ENCODE data around the gene GNB4. TPM values are rescaled to one million over a fixed set of nuclear protein-coding genes. Genes with fewer than 3 reads are reported as not detected.

The GNB4 gene
- total RNA-seq, 2 donors from 2014 or later: 6.3 to 11.9 TPM

- DNase-seq (ENCODE audit: low spot score): no peak
- intact Hi-C loops (cut with DNase I): no loop called here
- H3K27ac ChIP-seq: no peak overlapping the region
- no peak overlapping the region for H3K4me3 ChIP-seq
- no peaks in the 10 kb centered on the region for H3K27me3 ChIP-seq (replicated peaks; ENCODE audit: insufficient read depth)
- TF ChIP-seq POLR2AphosphoS5 (IDR thresholded peaks at IDR 0.05) (no peak), CTCF (IDR thresholded peaks at IDR 0.05) (no peak), POLR2A (IDR thresholded peaks at IDR 0.05) (no peak)
- no peaks in the 10 kb centered on the region for H3K9me3 ChIP-seq
- H3K36me3 ChIP-seq: no peaks in the 10 kb centered on the region
- no peaks in the 10 kb centered on the region for H3K4me1 ChIP-seq (replicated peaks)
- WGBS: 79% methylated on average over 3 of the region's 3 CpGs
Observed at GRCh38 chr3:179482857-179483256, 31.6 kb upstream of the GNB4 start.

GRCh38 chr3:179476215-179476614 is 24.9 kb upstream of the GNB4 start:
- DNase-seq (ENCODE audit: low spot score): no peak
- no peaks in the 10 kb centered on the region for H3K36me3 ChIP-seq
- H3K4me1 ChIP-seq (replicated peaks): no peaks in the 10 kb centered on the region
- WGBS: 90% methylated on average over 2 of the region's 2 CpGs
- no peaks in the 10 kb centered on the region for H3K9me3 ChIP-seq
- TF ChIP-seq CTCF (IDR thresholded peaks at IDR 0.05) (no peak), POLR2A (IDR thresholded peaks at IDR 0.05) (no peak), POLR2AphosphoS5 (IDR thresholded peaks at IDR 0.05) (no peak)
- H3K4me3 ChIP-seq: no peak overlapping the region
- intact Hi-C loops (cut with DNase I): no loop called here
- no peak overlapping the region for H3K27ac ChIP-seq
- H3K27me3 ChIP-seq (replicated peaks; ENCODE audit: insufficient read depth): no peaks in the 10 kb centered on the region

- no peak overlapping the region for H3K27ac ChIP-seq
- intact Hi-C loops (cut with DNase I): no loop called here
- no peak for TF ChIP-seq POLR2AphosphoS5 (IDR thresholded peaks at IDR 0.05)
- TF ChIP-seq CTCF (IDR thresholded peaks at IDR 0.05): no peak
- TF ChIP-seq POLR2A (IDR thresholded peaks at IDR 0.05): no peak
- H3K4me1 ChIP-seq (replicated peaks): no peaks in the 10 kb centered on the region
- H3K27me3 ChIP-seq (replicated peaks; ENCODE audit: insufficient read depth): no peaks in the 10 kb centered on the region
- H3K9me3 ChIP-seq: no peaks in the 10 kb centered on the region
- H3K36me3 ChIP-seq: no peaks in the 10 kb centered on the region
- no peak for DNase-seq (ENCODE audit: low spot score)
- no peak overlapping the region for H3K4me3 ChIP-seq
Observed at GRCh38 chr3:179474480-179474879, 23.2 kb upstream of the GNB4 start.

- H3K27me3 ChIP-seq (replicated peaks; ENCODE audit: insufficient read depth): no peaks in the 10 kb centered on the region
- no peaks in the 10 kb centered on the region for H3K36me3 ChIP-seq
- no peaks in the 10 kb centered on the region for H3K9me3 ChIP-seq
- DNase-seq (ENCODE audit: low spot score): no peak
- no peaks in the 10 kb centered on the region for H3K4me1 ChIP-seq (replicated peaks)
- no peak overlapping the region for H3K27ac ChIP-seq
- no peak overlapping the region for H3K4me3 ChIP-seq
- 80% methylated on average over 4 of the region's 4 CpGs for WGBS
- no peak for TF ChIP-seq POLR2A (IDR thresholded peaks at IDR 0.05)
- no peak for TF ChIP-seq POLR2AphosphoS5 (IDR thresholded peaks at IDR 0.05)
- TF ChIP-seq CTCF (IDR thresholded peaks at IDR 0.05): no peak
- intact Hi-C loops (cut with DNase I): no loop called here
Observed at GRCh38 chr3:179473565-179473964, 22.3 kb upstream of the GNB4 start.

GRCh38 chr3:179464323-179465092 is 13.2 kb upstream of the GNB4 start:
- H3K27me3 ChIP-seq (replicated peaks; ENCODE audit: insufficient read depth): peaks cover 2% of the 10 kb centered on the region
- WGBS: 69% methylated on average over 19 of the region's 19 CpGs
- H3K27ac ChIP-seq: no peak overlapping the region
- intact Hi-C loops (cut with DNase I): no loop called here
- H3K36me3 ChIP-seq: no peaks in the 10 kb centered on the region
- H3K4me3 ChIP-seq: no peak overlapping the region
- H3K4me1 ChIP-seq (replicated peaks): no peaks in the 10 kb centered on the region
- H3K9me3 ChIP-seq: no peaks in the 10 kb centered on the region
- DNase-seq (ENCODE audit: low spot score): peak; percentile 6
- TF ChIP-seq POLR2A (IDR thresholded peaks at IDR 0.05) (no peak), CTCF (IDR thresholded peaks at IDR 0.05) (no peak), POLR2AphosphoS5 (IDR thresholded peaks at IDR 0.05) (no peak)
